ENCODE results near the gene CDCA4.

Gene CDCA4

GRCh38 chr14:105067140-105067968 lies 46.5 kb upstream of the CDCA4 start:
- TF ChIP-seq SIN3A (IDR thresholded peaks at IDR 0.05; ENCODE audit: borderline replicate concordance, insufficient read depth, low read length): no peak
- TF ChIP-seq FOXP2 (optimal IDR thresholded peaks at IDR 0.05; ENCODE audit: borderline replicate concordance, extremely low read depth, extremely low read length, insufficient read depth): no peak
- no peak for TF ChIP-seq REST (IDR thresholded peaks at IDR 0.05; ENCODE audit: insufficient read depth in 1 of 2, low read depth in 2 of 2, low read length in 2 of 2)
- no peak for TF ChIP-seq POLR2AphosphoS5 (IDR thresholded peaks at IDR 0.05; ENCODE audit: low read depth, low read length)
- no peak for TF ChIP-seq TAF1 (IDR thresholded peaks at IDR 0.05; ENCODE audit: borderline replicate concordance, insufficient read depth, low read length)

GRCh38 chr14:105066240-105067071 lies 45.6 kb upstream of the CDCA4 start:
- TF ChIP-seq TAF1 (IDR thresholded peaks at IDR 0.05; ENCODE audit: borderline replicate concordance, insufficient read depth, low read length): no peak
- TF ChIP-seq FOXP2 (optimal IDR thresholded peaks at IDR 0.05; ENCODE audit: borderline replicate concordance, extremely low read depth, extremely low read length, insufficient read depth): no peak
- no peak for TF ChIP-seq SIN3A (IDR thresholded peaks at IDR 0.05; ENCODE audit: borderline replicate concordance, insufficient read depth, low read length)
- no peak for TF ChIP-seq POLR2AphosphoS5 (IDR thresholded peaks at IDR 0.05; ENCODE audit: low read depth, low read length)
- TF ChIP-seq REST (IDR thresholded peaks at IDR 0.05; ENCODE audit: insufficient read depth in 1 of 2, low read depth in 2 of 2, low read length in 2 of 2): no peak

GRCh38 chr14:105065280-105066228 lies 44.7 kb upstream of the CDCA4 start, which contains the start of gene GPR132:
TSS of gene GPR132 (minus strand) at chr14:105065430. CDS start at chr14:105055420, 10,010 bp downstream.
- TF ChIP-seq REST (IDR thresholded peaks at IDR 0.05; ENCODE audit: insufficient read depth in 1 of 2, low read depth in 2 of 2, low read length in 2 of 2) (no peak), TAF1 (IDR thresholded peaks at IDR 0.05; ENCODE audit: borderline replicate concordance, insufficient read depth, low read length) (no peak), SIN3A (IDR thresholded peaks at IDR 0.05; ENCODE audit: borderline replicate concordance, insufficient read depth, low read length) (no peak), FOXP2 (optimal IDR thresholded peaks at IDR 0.05; ENCODE audit: borderline replicate concordance, extremely low read depth, extremely low read length, insufficient read depth) (no peak), POLR2AphosphoS5 (IDR thresholded peaks at IDR 0.05; ENCODE audit: low read depth, low read length) (no peak)

- no peak for TF ChIP-seq FOXP2 (optimal IDR thresholded peaks at IDR 0.05; ENCODE audit: borderline replicate concordance, extremely low read depth, extremely low read length, insufficient read depth)
- TF ChIP-seq POLR2AphosphoS5 (IDR thresholded peaks at IDR 0.05; ENCODE audit: low read depth, low read length): no peak
These were observed 43.8 kb upstream of the CDCA4 start for GRCh38 chr14:105064721-105065143.
